Measurements from ENCODE around the gene DLX5.
A peak's percentile ranks its signal among the peaks of the same experiment; 100 is the strongest.

Gene DLX5

DNA sequence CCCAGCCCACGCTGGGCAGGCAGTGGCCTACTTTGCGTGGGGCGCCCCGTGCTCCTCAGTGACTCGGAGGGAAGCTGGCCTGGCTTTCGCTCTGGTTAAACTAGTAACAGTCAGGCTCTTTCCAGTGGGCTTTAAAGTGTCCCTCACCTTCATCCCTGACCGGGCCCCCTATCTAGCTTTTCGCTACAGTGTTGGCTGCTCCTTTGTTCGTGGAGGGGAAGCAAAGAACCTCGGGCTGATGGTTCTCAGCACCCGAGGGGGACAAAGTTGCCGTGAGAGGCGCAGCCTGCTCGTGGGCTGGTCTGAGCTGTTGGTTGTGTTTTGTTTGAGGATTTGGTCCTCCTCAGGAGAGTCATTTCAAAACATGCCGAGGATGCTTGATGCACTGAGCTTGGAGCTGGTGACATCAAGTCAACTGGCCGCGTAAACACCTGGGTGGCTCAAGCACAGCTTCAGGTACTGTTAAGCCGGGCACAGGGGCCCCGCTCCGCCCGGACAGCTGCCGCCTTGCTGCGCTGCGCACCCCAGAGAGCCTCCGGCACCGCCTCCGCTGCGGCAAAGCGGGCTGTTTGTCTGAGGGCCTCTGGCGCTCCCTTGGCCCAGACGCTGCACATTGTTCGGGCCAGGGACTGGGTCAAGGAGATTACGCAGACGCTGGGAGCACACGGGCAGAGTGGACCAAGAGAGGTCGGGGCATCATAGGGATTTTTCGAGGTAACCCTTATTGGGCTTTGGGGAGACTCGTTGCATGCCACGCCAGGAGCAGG, 17.6 kb downstream of the DLX5 start:
- TF ChIP-seq, protein P1, sequence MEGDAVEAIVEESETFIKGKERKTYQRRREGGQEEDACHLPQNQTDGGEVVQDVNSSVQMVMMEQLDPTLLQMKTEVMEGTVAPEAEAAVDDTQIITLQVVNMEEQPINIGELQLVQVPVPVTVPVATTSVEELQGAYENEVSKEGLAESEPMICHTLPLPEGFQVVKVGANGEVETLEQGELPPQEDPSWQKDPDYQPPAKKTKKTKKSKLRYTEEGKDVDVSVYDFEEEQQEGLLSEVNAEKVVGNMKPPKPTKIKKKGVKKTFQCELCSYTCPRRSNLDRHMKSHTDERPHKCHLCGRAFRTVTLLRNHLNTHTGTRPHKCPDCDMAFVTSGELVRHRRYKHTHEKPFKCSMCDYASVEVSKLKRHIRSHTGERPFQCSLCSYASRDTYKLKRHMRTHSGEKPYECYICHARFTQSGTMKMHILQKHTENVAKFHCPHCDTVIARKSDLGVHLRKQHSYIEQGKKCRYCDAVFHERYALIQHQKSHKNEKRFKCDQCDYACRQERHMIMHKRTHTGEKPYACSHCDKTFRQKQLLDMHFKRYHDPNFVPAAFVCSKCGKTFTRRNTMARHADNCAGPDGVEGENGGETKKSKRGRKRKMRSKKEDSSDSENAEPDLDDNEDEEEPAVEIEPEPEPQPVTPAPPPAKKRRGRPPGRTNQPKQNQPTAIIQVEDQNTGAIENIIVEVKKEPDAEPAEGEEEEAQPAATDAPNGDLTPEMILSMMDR (conservative IDR thresholded peaks at IDR 0.05; ENCODE audit: low read depth, low read length) = no peak
- no peak for DNase-seq (ENCODE audit: low read depth)
- H3K4me3 ChIP-seq (ENCODE audit: low read length) = no peak overlapping the region

DNA sequence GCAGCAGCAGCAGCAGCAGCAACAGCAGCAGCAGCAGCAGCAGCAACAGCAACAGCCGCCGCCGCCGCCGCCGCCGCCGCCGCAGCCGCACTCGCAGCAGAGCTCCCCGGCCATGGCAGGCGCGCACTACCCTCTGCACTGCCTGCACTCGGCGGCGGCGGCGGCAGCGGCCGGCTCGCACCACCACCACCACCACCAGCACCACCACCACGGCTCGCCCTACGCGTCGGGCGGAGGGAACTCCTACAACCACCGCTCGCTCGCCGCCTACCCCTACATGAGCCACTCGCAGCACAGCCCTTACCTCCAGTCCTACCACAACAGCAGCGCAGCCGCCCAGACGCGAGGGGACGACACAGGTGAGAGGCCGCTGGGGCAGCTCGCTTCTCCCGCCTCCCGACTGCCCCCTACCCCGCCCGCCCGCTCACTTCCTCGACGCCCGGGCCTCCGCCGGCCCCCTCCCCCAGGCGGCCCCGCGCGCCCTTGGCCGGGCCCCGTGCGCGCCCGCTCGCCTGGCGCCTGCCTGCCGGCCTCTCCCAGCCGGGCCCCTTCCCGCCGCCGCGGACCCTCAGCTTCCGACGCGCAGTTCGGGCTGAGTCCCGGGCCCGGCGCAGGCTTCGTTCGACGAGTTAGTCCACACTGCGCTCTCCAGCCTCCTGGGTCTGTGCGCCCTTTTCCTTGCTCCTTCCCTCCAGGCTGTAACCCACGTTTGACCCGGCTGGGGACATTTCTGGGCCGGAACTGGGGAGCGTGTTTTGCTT, 18.4 kb downstream of the DLX5 start:
- no peak for DNase-seq (ENCODE audit: low read depth)
- TF ChIP-seq, protein P1 (conservative IDR thresholded peaks at IDR 0.05; ENCODE audit: low read depth, low read length) = no peak
- peak overlapping the region; percentile 37 for H3K4me3 ChIP-seq (ENCODE audit: low read length)

DNA sequence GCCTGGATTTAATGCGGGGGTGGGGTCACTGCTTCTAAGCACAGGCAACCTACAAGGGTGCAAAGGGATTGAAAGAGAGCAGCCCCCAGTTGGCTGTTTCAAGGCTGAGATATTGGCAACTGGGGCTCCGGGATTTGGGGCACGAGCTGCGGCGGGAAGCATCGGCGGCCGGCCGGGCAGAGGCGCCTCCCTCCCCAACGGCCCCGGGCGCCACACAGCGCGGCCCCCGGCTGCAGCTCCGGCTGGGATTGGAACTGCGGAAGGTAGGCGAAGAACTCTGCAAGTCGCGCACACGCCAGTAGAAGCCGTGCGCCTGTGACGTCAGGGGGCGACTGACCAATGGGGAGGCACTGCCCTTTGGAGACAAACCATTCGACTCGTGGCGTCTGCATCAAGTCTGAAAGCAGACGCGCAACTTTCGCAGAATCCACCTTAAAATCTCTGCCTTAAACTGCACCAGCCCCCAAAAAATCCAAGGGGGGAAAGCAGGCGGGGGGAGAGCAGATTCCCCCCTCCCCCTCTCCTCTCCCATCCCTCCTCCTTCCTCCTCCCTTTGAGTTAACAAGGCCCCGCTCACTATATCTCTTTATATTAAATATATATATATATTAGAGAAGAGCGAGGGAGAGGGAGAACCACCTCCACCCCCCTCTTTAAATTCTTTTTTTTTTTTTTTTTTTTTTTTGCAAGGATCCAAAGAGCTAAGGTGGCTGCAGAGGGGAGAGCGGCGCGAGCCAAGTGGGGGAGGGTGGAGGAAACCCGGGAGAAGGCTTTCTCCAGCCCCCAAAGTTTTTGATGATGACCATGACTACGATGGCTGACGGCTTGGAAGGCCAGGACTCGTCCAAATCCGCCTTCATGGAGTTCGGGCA, 19.2 kb downstream of the DLX5 start, which contains the start of gene DLX6:
TSS of gene DLX6 (plus strand) at position 371 of the 872 bp plus-strand sequence. CDS start at position 796, 425 bp downstream.
- TF ChIP-seq, protein P1 (conservative IDR thresholded peaks at IDR 0.05; ENCODE audit: low read depth, low read length) = no peak
- DNase-seq (ENCODE audit: low read depth) = no peak
- peak within 1 kb of the TSS; percentile 37 for H3K4me3 ChIP-seq (ENCODE audit: low read length)

DNA sequence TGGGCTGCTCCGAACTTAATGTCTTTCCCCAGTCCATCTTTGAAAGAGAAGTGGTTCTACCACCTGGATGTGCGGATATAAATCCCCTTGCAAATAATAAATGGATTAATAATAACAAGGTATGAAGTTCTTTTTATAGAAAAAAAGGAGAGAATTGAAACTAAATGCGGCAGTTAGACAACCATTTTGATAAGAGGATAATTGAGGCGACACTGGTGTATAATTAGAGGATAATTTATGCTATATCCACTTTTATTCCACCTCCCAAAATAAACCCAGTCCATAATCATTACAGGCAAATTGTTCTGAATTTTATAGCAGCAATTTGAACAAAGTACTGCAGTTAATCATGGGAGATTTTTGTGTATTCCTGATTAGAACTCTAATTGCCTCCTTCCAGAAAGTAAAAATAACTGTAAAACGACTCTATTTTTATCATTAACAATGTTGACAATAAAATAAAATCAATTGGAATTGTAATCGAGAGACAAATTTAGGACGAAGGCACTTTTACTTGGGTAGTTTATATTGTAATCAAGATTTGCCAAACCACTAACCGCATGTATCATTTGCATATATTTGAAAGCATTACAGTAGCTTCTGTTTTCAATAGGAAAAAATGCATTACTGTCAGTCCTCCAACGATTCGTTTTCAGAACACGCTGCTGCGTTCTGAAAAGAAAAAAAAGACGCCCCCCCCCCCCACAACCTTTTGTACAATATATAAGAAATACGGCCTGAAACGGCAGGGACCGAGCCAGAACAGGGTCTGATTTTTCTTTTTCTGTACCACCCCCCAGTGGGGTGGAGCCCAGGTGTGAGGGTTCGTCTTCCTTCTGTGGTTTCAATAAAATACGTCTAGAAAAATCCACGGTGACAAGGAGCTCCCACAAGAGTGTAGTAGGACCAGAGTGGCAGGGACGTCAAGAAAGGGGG, 20.1 kb downstream of the DLX5 start:
- DNase-seq (ENCODE audit: low read depth) = no peak
- no peak overlapping the region for H3K4me3 ChIP-seq (ENCODE audit: low read length)
- TF ChIP-seq, protein P1 (conservative IDR thresholded peaks at IDR 0.05; ENCODE audit: low read depth, low read length) = no peak

DNA sequence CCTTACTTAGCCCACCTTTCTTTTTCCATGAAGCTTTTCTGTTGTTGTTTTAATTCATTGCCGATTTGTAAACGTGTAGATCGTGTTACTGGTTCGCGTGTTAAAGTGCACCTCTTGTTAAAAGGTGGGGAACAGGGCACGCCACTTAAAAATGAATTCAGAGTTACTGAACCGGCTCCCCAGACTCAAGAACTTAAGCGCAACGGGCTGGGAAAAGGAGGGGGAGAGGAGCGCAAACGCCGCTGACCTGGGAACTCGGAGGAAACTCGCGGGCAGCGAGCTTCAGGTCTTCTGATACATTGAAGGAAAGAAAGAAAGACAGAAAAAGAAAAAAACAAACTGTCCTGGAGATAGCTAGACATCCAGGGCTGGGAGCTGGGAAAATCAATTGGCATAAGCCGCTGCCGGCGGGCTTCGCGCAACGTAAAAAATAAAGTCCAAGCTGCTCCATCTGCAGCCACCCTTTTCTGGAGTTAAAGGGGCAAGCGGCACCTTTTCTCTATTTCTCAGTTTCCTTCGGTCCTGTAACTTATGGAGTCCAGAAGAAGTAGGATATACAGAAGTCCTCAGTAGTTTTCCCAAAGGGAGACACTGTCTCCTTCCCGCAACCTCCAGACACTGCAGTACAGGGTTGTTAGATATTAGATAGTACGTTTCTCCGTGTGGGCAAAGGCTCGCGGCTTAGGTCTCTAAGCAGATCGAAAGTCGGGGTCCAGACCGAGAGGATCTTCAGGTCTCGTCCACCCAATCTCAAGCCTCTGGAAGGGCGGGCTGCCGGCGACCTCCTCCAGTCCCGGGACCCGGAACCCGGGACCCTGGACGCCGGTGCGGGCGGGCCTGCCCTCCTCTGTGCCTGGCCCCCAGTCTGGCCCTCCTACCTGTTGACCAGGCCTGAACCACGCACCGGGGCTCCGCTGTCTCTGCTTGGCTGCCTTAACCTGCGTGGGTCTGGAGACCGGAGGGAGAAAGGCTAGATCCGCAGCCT, 21.1 kb downstream of the DLX5 start:
- TF ChIP-seq, protein P1 (conservative IDR thresholded peaks at IDR 0.05; ENCODE audit: low read depth, low read length) = no peak
- no peak for DNase-seq (ENCODE audit: low read depth)
- H3K4me3 ChIP-seq (ENCODE audit: low read length) = no peak overlapping the region

All from retinal pigment epithelial cell (primary cell).